ENCODE measurements around the gene DPYSL5. TPM values are rescaled to one million over a fixed set of nuclear protein-coding genes. Genes with fewer than 3 reads are reported as not detected.
"Not testable (repeated sequence)": the region's sequence is repeated elsewhere in the genome, so short reads cannot be mapped to it uniquely, and the experiment has no call there.

Gene DPYSL5
- total RNA-seq, 1 donor from 2014 or later: 0.05 TPM

- intact Hi-C loops (cut with micrococcal nuclease): loop anchor here (1.0 kb wide), 1 partner anchor 76 kb away; no protein-coding TSS in a partner anchor
Observed at GRCh38 chr2:26922405-26923188, 74.7 kb downstream of the DPYSL5 start.

- intact Hi-C loops (cut with micrococcal nuclease): not testable (repeated sequence)
Observed at GRCh38 chr2:26923189-26923466, 75.2 kb downstream of the DPYSL5 start.

GRCh38 chr2:26924731-26925099 lies 76.8 kb downstream of the DPYSL5 start:
- intact Hi-C loops (cut with micrococcal nuclease): no loop called here

- intact Hi-C loops (cut with micrococcal nuclease): no loop called here
Observed at GRCh38 chr2:26925100-26925791, 77.3 kb downstream of the DPYSL5 start.

DNA sequence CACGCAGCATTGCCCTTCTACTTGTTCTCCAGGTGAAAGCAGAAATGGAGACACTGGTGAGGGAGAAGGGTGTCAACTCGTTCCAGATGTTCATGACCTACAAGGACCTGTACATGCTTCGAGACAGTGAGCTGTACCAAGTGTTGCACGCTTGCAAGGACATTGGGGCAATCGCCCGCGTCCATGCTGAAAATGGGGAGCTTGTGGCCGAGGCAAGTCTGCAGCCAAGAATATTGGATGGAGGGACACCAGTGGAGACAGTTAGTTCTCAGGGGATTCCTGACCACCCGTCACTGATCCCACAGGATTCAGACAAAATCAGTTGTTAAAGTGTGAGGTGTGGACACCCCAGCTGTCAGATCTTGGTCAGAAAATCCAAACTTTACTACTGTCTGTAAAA lies 79.3 kb downstream of the DPYSL5 start:
- intact Hi-C loops (cut with micrococcal nuclease): no loop called here

- intact Hi-C loops (cut with micrococcal nuclease): no loop called here
Observed at GRCh38 chr2:26932974-26933373, 85.0 kb downstream of the DPYSL5 start.

GRCh38 chr2:26933431-26934334 lies 85.8 kb downstream of the DPYSL5 start:
- intact Hi-C loops (cut with micrococcal nuclease): no loop called here

- intact Hi-C loops (cut with micrococcal nuclease): no loop called here
Observed at GRCh38 chr2:26934335-26934724, 86.4 kb downstream of the DPYSL5 start.

DNA sequence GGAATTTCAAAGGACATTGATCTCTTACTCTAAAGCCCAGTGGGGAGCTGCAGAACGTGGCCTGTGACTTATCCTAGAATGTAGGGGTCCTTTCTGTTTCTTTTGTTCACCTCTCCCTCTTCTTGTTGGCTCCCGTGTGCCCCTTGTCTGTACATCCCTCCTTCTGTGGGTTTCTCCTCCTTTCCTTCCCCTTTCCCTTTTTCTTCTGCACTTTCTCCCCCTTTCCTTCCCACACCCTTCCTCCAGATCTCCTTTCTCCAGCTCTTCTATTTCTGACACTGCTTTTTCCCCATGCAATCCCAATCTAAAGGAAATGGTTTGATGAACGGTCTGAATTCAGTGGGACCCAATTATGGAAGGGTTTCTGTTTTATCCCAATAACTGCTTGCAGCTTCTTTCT lies 87.1 kb downstream of the DPYSL5 start:
- intact Hi-C loops (cut with micrococcal nuclease): no loop called here

GRCh38 chr2:26936855-26937254 lies 88.9 kb downstream of the DPYSL5 start:
- intact Hi-C loops (cut with micrococcal nuclease): no loop called here

DNA sequence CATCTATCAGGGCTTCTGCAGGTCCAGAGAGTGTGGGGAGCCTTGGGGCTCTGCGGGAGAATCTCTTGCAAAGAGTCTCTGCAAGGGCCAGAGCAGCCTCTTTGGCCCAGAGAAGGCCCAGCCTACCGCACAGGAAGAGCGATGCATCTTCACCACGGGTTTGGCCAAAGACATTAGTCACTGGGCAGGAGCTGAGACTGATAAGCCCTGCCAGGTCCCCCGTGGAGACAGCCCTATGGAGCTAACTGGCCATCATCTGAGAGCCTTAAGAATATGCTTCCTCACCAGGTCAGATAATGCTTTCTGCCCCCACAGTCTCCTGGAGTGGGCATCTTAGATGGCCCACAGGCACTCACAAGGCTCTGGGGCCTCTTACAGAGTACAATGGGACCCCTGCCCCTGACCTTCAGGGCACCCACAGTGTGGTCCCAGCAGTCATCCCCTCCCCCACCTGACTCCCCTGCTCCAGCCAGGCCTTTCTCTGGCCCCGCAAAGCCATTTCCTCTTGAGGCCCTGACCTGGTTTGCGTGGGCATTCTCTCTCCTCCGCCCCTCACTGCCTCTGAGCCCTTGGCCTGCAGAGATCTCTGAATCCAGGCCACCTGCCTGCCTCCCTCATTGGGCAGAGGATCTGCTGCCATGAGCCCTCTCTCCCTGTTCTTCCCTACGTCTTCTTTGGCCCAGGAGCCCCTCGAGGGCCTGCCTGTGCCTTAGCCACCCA lies 90.6 kb downstream of the DPYSL5 start:
- intact Hi-C loops (cut with micrococcal nuclease): no loop called here

- intact Hi-C loops (cut with micrococcal nuclease): no loop called here
Observed at GRCh38 chr2:26940001-26940400, 92.1 kb downstream of the DPYSL5 start.

GRCh38 chr2:26941486-26941885 lies 93.6 kb downstream of the DPYSL5 start:
- intact Hi-C loops (cut with micrococcal nuclease): no loop called here

DNA sequence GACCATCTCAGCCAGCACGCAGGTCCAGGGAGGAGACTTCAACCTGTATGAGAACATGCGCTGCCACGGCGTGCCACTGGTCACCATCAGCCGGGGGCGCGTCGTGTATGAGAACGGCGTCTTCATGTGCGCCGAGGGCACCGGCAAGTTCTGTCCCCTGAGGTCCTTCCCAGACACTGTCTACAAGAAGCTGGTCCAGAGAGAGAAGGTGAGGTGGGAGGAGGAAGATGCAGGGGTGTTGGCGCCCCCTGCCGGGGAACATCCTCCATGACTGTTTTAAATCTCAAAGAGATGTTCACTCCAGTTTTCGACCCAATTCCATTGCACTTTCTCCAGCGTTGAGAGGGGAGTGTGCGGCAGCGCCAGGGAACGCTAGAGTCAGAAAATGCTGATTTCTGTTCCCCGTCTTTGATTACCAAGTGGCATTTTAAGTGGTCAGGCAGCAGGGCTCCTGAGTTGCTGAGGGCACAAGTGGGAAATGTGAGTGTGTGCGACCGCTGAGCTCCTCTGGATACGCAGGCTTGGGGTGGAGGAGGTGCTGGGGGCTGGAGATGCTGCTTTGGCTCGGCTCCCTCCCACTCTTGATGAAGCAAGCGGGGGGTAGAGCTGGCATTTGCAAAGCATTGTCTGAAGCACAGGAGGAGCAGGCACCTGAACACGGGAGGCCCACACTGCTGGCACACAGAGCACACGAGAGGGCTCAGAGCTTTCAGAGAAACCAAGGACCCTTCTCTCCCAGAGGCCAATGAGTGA lies 94.8 kb downstream of the DPYSL5 start:
- intact Hi-C loops (cut with micrococcal nuclease): loop anchor here (1.0 kb wide), 2 partner anchors 96 to 337 kb away; no protein-coding TSS in a partner anchor

- intact Hi-C loops (cut with micrococcal nuclease): no loop called here
Observed at GRCh38 chr2:26945991-26946750, 98.2 kb downstream of the DPYSL5 start.

GRCh38 chr2:26946841-26947784 lies 99.2 kb downstream of the DPYSL5 start:
- intact Hi-C loops (cut with micrococcal nuclease): no loop called here

- intact Hi-C loops (cut with micrococcal nuclease): no loop called here
Observed at GRCh38 chr2:26948800-26949199, 100.9 kb downstream of the DPYSL5 start.

GRCh38 chr2:26950246-26950645 lies 102.3 kb downstream of the DPYSL5 start:
- intact Hi-C loops (cut with micrococcal nuclease): no loop called here

- intact Hi-C loops (cut with micrococcal nuclease): no loop called here
Observed at GRCh38 chr2:26951236-26951635, 103.3 kb downstream of the DPYSL5 start.

Data from T-helper 1 cell treated with Interleukin-12 subunit alpha and Interleukin-12 subunit beta and Interleukin-4 antibody, amounts not matched to agents 30 ng/mL and 1 ng/mL, for 36 hours (primary cell).